GM19395 (cell line): ENCODE measurements around the gene YES1.
"Not testable (repeated sequence)": the region's sequence is repeated elsewhere in the genome, so short reads cannot be mapped to it uniquely, and the experiment has no call there.

Source experiments
- ATAC-seq: cut with Tn5 transposase; IDR thresholded peaks from one replicate; pipeline ENCODE4 v1.9.1; 2021; ENCODE audit warnings: mild to moderate bottlenecking, moderate library complexity; ENCODE audit not compliant: unreplicated experiment

The YES1 gene

DNA sequence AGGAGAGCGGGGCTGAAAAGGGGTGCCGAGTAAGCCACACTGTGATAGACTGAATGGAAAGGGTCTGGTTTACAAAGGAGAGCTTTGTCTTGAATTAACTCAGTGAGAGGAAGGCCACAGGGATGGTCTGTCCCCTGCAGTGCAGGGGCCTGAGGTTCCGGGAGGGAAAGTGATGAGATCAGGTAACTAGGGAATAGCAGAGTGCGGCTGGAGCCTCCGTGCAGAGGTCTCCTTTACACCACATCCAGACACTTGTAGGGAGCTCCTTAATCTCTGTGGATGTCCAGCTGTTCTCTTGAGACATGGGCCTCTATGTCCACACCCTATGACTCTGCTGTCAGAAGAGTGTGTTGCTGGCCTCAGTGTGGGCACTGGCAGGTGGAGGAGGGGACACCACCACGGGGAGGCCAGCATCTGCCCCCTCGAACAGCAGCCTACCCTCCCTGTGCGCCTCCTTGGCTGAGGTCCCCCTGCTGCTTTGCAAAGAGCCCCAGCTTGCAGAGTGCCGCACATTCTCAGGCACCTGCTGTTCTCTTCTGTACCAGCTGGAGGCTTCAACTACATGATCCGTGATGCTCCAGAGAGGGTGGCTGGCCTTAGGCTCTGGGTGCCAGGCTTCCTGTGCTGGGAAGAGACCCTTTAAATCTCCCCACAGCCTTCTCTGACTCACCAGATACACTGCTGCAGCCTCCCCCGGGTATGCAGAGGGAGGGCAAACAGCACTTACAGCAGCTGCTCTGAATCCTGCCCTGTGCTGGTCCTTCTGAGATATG, 125.5 kb downstream of the YES1 start:
- no peak for ATAC-seq

DNA sequence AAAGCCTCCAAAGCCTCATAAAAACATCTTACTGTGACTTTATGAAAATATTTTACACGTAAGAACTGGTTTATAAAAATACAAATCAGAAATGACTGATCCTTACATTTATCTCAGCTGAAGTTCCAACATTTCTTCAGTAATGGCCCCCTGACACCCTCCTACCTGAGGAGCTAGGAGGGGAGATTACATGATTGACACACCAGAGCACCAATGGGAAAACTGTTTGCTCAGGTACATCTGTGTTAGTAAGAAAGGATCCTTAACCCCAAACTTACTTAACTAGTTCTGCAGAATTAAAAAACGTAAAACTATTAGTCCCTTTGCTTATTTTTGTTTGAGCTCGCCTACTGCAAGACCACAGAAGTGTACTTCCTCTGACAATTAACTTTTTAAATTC, 126.6 kb downstream of the YES1 start:
- ATAC-seq, result no peak

DNA sequence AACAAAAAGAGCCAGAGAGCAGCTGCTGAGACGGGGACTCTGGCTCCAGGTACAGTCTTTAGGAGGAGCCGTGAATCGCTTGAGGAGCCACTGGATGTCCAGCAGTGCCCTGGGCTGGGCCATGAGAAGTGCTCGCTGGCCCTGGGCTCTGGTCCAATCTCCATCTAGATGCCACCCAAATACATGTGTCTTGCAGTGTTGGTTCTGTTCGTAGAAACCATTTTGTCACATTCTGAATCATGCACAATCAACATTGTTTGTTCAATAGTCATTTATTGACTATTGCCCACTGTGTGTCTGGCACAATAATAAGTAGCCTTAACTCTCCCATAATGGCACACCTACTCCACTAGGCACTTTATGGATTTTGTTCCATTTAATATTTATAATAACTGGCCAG, 128.5 kb downstream of the YES1 start:
- no peak for ATAC-seq

DNA sequence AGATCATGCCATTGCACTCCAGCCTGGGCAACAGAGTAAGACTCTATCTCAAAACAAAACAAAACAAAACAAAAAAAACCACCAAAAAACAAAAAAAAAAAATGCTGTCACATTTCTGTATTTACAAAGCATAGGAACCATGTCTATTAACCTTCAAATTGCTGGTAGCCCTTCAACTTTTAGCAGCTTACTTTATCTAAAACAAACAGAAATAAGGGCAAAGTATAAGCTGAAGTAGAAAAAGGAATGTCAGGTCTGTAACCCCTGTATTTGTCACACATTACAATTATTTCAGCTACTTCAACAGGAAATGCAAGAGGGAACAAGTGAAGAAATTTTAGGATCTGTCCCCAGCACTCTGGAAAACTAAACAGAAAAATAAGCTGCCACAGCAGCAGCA, 129.2 kb downstream of the YES1 start:
- ATAC-seq, result no peak

DNA sequence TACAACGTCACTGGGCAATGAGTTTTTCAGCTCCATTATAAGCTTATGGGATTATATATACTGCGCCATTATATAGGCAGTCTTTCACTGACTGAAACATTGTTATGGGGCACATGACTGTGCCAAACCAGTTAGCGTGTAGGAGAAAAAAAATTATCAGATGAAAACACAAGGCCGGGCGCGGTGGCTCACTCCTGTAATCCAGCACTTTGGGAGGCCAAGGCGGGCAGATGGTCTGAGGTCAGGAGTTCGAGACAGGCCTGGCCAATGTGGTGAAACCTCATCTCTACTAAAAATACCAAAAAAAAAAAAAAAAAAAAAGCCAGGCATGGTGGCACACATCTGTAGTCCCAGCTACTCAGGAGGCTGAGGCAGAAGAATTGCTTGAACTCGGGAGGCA, 129.6 kb downstream of the YES1 start:
- not testable (repeated sequence) for ATAC-seq

DNA sequence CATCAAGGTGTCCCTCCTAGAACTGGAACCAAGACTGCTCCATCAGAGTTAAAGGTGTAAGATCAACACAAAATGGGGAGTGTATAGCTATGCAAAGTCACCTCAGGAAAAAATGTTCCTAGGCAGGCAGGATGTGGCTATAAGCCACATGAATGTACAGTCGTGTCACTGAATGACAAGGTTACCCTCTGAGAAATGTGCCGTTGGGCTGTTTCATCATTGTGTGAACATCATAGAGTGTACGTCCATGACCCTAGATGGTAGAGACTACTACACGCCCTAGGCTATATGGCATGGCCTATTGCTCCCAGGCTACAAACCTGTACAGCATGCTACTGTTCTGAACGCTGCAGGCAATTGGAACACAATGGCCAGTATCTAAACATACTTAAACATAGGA, 130.1 kb downstream of the YES1 start:
- no peak for ATAC-seq

DNA sequence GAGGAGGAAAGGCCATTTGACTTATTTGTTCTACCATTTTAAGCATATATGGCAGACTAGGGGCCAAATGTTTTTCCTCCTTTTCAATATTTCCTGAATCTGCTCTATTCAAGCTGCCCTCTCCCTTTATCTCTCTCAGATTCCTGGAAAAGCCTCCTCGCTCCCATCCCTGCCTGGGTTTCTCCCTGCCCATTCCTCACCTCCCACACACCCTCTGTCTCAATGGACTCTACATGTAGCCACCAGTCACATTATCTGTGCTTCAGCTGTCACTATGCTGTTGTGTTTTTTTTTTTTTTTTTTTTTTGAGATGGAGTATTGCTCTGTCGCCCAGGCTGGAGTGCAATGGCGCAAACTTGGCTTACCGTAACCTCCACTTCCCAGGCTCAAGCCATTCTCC, 131.7 kb downstream of the YES1 start:
- ATAC-seq, result no peak

DNA sequence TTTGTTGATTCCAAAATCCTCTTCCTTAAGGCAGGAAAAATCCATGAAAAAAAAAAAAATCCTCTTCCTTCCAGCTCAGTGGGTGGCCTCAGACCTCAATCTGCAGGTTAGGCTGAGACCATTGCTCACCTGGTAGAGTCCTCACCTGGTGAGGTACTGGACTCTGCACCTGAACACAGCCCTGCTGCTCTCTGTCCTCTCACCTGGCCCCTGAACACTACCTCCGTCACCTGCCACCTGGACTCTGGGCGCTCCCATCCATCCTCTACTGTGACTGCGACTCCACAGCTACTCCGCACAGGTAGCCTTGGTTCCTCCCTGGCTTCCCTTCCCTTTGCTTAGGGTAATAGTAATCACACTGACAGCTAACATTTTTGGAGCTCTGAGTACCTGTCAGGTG, 132.5 kb downstream of the YES1 start:
- ATAC-seq, result no peak

DNA sequence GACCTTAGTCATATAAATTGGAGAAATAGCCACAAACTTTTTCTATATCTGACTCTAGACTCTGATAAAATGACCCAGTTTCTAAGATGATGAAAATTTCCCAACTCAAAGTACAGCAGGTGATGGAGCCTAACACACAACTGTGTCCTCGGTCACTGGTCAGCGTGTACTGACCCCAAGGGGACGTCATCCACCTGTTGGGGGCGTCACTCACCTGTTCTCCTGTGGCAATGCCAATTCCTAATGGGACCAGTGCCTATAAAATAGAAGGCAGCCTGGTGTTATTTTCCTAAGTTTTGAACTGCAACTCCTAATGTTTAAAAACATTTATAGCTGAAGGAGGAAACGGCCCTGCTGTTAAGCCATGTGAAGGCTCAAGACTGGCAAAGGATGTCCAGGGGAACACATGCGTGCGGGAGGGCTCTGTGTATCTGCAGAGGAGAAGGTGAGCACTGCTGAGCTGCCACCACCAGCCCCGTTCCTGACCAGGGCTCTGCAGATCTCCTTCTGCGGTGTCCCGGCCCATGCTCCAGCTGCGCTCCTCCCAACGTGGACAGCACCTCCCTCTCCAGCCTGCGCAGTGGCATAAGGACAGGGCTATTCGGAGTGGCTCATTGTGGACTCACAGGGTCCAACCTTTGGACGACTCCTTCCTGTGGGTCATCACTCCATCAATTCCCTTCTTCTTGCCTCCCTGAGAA, 133.4 kb downstream of the YES1 start:
- no peak for ATAC-seq

DNA sequence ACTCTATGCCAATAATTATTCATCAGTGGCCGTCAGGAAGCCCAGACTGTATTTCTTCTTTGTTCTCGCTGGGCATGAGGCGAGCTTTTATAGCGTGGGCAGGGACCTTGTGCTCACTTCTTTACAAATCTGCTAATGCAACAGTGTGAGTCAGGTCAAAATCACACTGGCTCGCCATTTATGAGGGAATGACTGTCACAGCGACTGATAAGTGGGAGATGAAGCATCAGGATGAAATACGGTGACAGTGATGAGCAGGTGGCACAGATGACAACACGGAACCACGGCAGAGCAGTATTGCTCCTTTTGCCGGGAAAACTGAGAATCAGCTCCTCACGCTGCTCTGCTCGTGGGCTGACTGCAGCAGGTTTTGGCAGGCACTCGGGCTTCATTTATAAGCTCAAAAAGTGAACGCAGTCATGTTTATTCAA, 134.1 kb downstream of the YES1 start:
- no peak for ATAC-seq

DNA sequence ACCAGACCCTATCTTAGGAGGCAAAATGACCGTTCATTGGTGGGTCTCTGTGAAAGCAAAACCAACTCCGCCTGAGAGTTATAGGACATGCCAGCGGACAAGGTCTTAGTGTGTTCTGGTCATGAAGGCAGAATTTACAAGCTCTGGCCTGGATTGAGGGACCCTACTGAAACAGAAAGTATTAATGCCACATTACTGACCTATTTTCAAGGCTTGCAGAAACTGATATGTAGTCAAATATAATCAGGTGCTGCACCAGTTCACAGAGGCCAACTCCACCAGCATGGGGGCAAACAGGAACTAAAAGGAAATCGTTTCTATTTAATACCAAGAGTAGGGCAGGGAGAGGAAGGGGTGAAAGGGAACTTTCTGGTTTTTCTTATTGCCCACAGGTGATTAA, 134.9 kb downstream of the YES1 start:
- ATAC-seq, result peak; percentile 61

DNA sequence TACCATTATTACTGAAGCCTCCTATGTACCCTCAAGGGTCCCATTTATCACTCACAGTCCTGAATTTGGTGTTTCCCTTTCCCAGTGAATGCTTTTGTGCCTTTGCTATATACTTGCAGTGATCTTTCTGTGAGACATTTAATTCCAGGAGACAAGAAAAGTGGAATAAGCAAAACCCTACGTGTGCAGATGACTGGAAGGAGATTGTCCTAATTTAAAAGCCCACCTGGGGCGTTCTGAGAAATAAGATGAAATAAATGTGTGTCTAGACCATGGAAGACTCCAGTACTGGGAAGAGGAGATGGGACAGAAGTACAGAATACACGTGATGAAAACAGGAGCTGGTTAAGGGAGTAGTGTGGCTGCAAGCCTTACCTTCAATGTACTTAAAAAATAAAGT, 135.3 kb downstream of the YES1 start:
- no peak for ATAC-seq

DNA sequence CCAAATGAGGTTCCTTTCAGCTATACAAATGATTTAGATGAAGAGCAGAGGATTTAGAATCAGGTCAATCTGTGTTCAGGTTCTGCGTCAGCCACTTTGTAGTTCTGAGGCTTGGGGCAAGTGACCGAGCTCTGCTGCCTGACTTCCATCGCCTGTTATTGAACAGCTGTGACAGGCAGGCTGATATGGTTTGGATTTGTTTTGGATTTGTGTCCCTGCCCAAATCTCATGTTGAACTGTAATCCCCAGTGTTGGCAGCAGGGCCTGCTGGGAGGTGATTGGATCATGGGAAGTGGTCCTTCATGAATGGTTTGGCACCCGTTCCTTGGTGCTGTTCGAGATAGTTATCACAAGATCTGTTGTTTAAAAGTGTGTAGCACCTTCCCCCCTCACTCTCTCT, 136.0 kb downstream of the YES1 start:
- ATAC-seq, result no peak

DNA sequence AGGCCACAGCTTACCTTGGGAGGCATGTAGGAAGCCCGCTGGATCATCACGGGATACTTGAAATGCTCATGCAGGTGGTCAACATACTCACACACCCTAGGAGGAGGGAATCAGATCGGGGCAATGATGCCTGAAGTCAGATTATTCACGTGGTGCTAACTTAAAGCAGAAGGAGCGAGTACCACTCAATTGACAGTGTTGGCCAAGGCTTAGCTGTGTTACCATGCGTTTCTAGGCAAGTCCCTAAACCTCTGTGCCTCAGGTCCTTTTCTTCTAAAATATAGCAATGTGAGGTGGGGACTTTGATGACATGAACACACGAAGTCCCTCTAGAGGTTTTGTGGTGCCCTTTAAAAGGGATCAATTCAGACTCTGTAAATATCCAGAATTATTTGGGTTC, 136.7 kb downstream of the YES1 start:
- no peak for ATAC-seq

DNA sequence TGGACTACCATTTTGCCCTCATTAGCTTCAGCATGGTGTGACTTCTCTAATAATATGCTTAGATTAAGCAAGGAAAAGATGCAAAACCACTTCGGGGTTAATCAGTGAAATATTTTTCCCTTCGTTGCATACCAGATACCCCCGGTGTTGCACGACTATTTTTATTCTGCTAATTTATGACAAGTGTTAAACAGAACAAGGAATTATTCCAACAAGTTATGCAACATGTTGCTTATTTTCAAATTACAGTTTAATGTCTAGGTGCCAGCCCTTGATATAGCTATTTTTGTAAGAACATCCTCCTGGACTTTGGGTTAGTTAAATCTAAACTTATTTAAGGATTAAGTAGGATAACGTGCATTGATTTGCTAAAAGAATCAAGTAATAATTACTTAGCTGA, 138.3 kb downstream of the YES1 start:
- ATAC-seq, result no peak

DNA sequence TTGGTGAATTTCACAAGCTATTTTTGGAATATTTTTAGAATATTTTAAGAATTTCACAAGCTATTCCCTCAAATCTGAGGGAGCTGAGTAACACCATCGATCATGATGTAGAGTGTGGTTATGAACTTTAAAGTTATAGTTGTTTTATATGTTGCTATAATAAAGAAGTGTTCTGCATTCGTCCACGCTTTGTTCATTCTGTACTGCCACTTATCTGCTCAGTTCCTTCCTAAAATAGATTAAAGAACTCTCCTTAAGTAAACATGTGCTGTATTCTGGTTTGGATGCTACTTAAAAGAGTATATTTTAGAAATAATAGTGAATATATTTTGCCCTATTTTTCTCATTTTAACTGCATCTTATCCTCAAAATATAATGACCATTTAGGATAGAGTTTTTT, 138.7 kb downstream of the YES1 start:
- no peak for ATAC-seq
